Neural cell (in vitro differentiated cells): ENCODE measurements around the gene REXO1. TPM values are rescaled to one million over a fixed set of nuclear protein-coding genes. Genes with fewer than 3 reads are reported as not detected.

Experiments
- H2AFZ ChIP-seq: fragments of 200-600, 300-800 bp; sonication (generic), shearing (Covaris generic); 2 replicates; pipeline ENCODE4 v1.6.0; 2014; ENCODE audit warnings: low read depth, mild to moderate bottlenecking, antibody characterized with exemption, low read length, moderate library complexity
- H3F3A ChIP-seq: fragments of 200-600 bp; shearing (Covaris generic); 2 replicates; pipeline ENCODE4 v1.6.1; 2016; ENCODE audit warnings: mild to moderate bottlenecking, moderate library complexity, mixed read lengths, antibody characterized with exemption, low read length; ENCODE audit not compliant: insufficient read depth, poor library complexity, severe bottlenecking
- H3K27ac ChIP-seq: fragments of 200-600, 300-800 bp; sonication (generic), shearing (Covaris generic); 2 replicates; pipeline ENCODE4 v1.5.1; 2014; ENCODE audit warnings: mild to moderate bottlenecking, low read length, moderate library complexity
- H3K27me3 ChIP-seq: fragments of 300-800, 200-600 bp; sonication (generic), shearing (Covaris generic); 2 replicates; pipeline ENCODE4 v1.6.0; 2014; ENCODE audit warnings: mild to moderate bottlenecking, low read depth, low read length, moderate library complexity; ENCODE audit not compliant: insufficient read depth
- H3K36me3 ChIP-seq: fragments of 300-800, 200-600 bp; sonication (generic), shearing (Covaris generic); 2 replicates; pipeline ENCODE4 v1.5.1; 2014; ENCODE audit warnings: mild to moderate bottlenecking, antibody characterized with exemption, low read length, moderate library complexity; ENCODE audit not compliant: insufficient read depth
- H3K4me2 ChIP-seq: fragments of 300-800, 200-600 bp; sonication (generic), shearing (Covaris generic); 2 replicates; pipeline ENCODE4 v1.6.0; 2014; ENCODE audit warnings: mild to moderate bottlenecking, low read length
- H3K4me3 ChIP-seq: fragments of 300-800, 200-600 bp; sonication (generic), shearing (Covaris generic); 2 replicates; pipeline ENCODE4 v1.5.1; 2014; ENCODE audit warnings: mild to moderate bottlenecking, low read length, moderate library complexity
- H3K79me2 ChIP-seq: fragments of 200-600 bp; shearing (Covaris generic); replicated peaks from 2 replicates; pipeline ENCODE4 v1.6.0; 2014; ENCODE audit warnings: mild to moderate bottlenecking, low read length, moderate library complexity; ENCODE audit not compliant: insufficient read depth
- H3K9ac ChIP-seq: fragments of 300-800, 200-600 bp; sonication (generic), shearing (Covaris generic); 2 replicates; pipeline ENCODE4 v1.6.1; 2016; ENCODE audit warnings: mild to moderate bottlenecking, low read length, mixed read lengths
- H3K9me2 ChIP-seq: fragments of 200-600 bp; shearing (Covaris generic); 2 replicates; pipeline ENCODE4 v1.6.1; 2016; ENCODE audit warnings: mild to moderate bottlenecking, low read length, mixed read lengths; ENCODE audit not compliant: insufficient read depth
- H3K9me3 ChIP-seq: fragments of 200-600, 300-800 bp; sonication (generic), shearing (Covaris generic); 2 replicates; pipeline ENCODE4 v1.6.1; 2016; ENCODE audit warnings: mild to moderate bottlenecking, mixed run types, low read length, moderate library complexity, mixed read lengths
- H4K20me1 ChIP-seq: fragments of 200-600 bp; shearing (Covaris generic); 2 replicates; pipeline ENCODE4 v1.6.1; 2016; ENCODE audit warnings: mild to moderate bottlenecking, mixed run types; ENCODE audit not compliant: insufficient read depth
- CTCF ChIP-seq: fragments of 450-650 bp; IDR thresholded peaks from 2 replicates; pipeline ENCODE4 v1.5.1; 2014; ENCODE audit warnings: antibody characterized with exemption, mild to moderate bottlenecking, moderate library complexity; ENCODE audit not compliant: poor library complexity, severe bottlenecking
- EP300 ChIP-seq: fragments of 450-650 bp; conservative IDR thresholded peaks from 2 replicates; pipeline ENCODE4 v1.6.1; 2014; ENCODE audit warnings: antibody characterized with exemption, mild to moderate bottlenecking, moderate library complexity; ENCODE audit not compliant: poor library complexity, severe bottlenecking
- EZH2 ChIP-seq: fragments of 200-600, 300-800 bp; shearing (Covaris generic), sonication (generic); IDR thresholded peaks from 2 replicates; pipeline ENCODE4 v1.6.1; 2014; ENCODE audit warnings: antibody characterized with exemption, low read length, borderline replicate concordance, mild to moderate bottlenecking; ENCODE audit not compliant: insufficient read depth, poor library complexity, severe bottlenecking
- MXI1 ChIP-seq: fragments of 450-650 bp; conservative IDR thresholded peaks from 2 replicates; pipeline ENCODE4 v1.6.1; 2014; ENCODE audit warnings: antibody characterized with exemption, mild to moderate bottlenecking; ENCODE audit not compliant: poor library complexity, severe bottlenecking
- POLR2AphosphoS5 ChIP-seq: IDR thresholded peaks from 2 replicates; pipeline ENCODE4 v1.6.1; 2012
- RAD21 ChIP-seq: fragments of 450-650 bp; conservative IDR thresholded peaks from 2 replicates; pipeline ENCODE4 v1.6.1; 2014; ENCODE audit warnings: antibody characterized with exemption, mild to moderate bottlenecking, moderate library complexity
- REST ChIP-seq: IDR thresholded peaks from 2 replicates; pipeline ENCODE4 v1.6.1; 2012; ENCODE audit warnings: borderline replicate concordance
- SMC3 ChIP-seq: fragments of 450-650 bp; conservative IDR thresholded peaks from 2 replicates; pipeline ENCODE4 v1.6.1; 2014; ENCODE audit warnings: antibody characterized with exemption, mild to moderate bottlenecking, moderate library complexity; ENCODE audit not compliant: poor library complexity
- TAF1 ChIP-seq: IDR thresholded peaks from 2 replicates; pipeline ENCODE4 v1.6.1; 2012; ENCODE audit warnings: low read depth
- polyA plus RNA-seq: library from polyadenylated mRNA; depleted of rRNA; stranded (reverse); fragments of >200 nt; gene quantifications from 2 replicates; pipeline ENCODE4 v1.2.3, GENCODE V29; 2014

The REXO1 gene
- polyA plus RNA-seq, 1 donor from 2014 or later, result 9.2 TPM

GRCh38 chr19:1768248-1768647 lies 80.0 kb downstream of the REXO1 start:
- Histone ChIP-seq H3K27me3 (peaks cover 93% of the 10 kb centered on the region), H3K9me2 (no peaks in the 10 kb centered on the region), H2AFZ (no peak overlapping the region), H3K4me3 (no peak overlapping the region), H3K4me2 (no peak overlapping the region), H3K9me3 (peaks cover 11% of the 10 kb centered on the region), H3K36me3 (no peaks in the 10 kb centered on the region), H3K79me2 (no peaks in the 10 kb centered on the region), H3K9ac (no peak overlapping the region), H3F3A (no peaks in the 10 kb centered on the region), H4K20me1 (no peaks in the 10 kb centered on the region), H3K27ac (no peak overlapping the region)
- TF ChIP-seq TAF1 (no peak), POLR2AphosphoS5 (no peak), REST (no peak), RAD21 (no peak), SMC3 (no peak), EP300 (no peak), MXI1 (no peak), EZH2 (no peak), CTCF (no peak)

- H4K20me1 ChIP-seq, result no peaks in the 10 kb centered on the region
- no peaks in the 10 kb centered on the region for H3K9me2 ChIP-seq
- H3K9me3 ChIP-seq, result peaks cover 11% of the 10 kb centered on the region
- H3K79me2 ChIP-seq, result no peaks in the 10 kb centered on the region
- H3K27ac ChIP-seq, result no peak overlapping the region
- TF ChIP-seq RAD21 (peak; percentile 78), POLR2AphosphoS5 (no peak), TAF1 (no peak), SMC3 (peak; percentile 90), CTCF (peak; percentile 87)
- no peak overlapping the region for H3K4me2 ChIP-seq
- H3K4me3 ChIP-seq, result no peak overlapping the region
- H3K27me3 ChIP-seq, result peaks cover 94% of the 10 kb centered on the region
- H2AFZ ChIP-seq, result no peak overlapping the region
- H3K36me3 ChIP-seq, result no peaks in the 10 kb centered on the region
- H3F3A ChIP-seq, result no peaks in the 10 kb centered on the region
- no peak overlapping the region for H3K9ac ChIP-seq
Measured at GRCh38 chr19:1767464-1767933, 80.8 kb downstream of the REXO1 start.
